A673 (cell line): ENCODE measurements around the gene PRRG3. TPM values are rescaled to one million over a fixed set of nuclear protein-coding genes. Genes with fewer than 3 reads are reported as not detected.

ENCODE experiments used
- BruUV-seq: library from RNA; stranded (reverse); fragments of 400-500 nt; replicated peaks from 2 replicates; lab custom pipeline; 2021; lab: Mats Ljungman, UMichigan
- CTCF ChIA-PET: fragments of 300-600 bp; sonication (Branson Sonifier 250); formaldehyde crosslinking; loops from one replicate; lab custom pipeline; 2022; ENCODE audit warnings: antibody characterized with exemption; lab: Charles Lee
- POLR2A ChIA-PET: fragments of 300-600 bp; sonication (Branson Sonifier 250); formaldehyde crosslinking; loops from one replicate; lab custom pipeline; 2022; ENCODE audit warnings: antibody characterized with exemption; ENCODE audit not compliant: low non-redundant PET; lab: Charles Lee
- DNase-seq: peaks from one replicate; pipeline ENCODE4 v3.0.0-alpha.2; 2015; ENCODE audit warnings: low spot score
- H3K27ac ChIP-seq: fragments of 200-600 bp; sonication (generic); 2 replicates; pipeline ENCODE4 v1.5.1; 2016; ENCODE audit warnings: mixed run types, low read depth, mild to moderate bottlenecking, mixed read lengths, antibody characterized with exemption, low read length; ENCODE audit not compliant: poor library complexity, severe bottlenecking
- H3K27me3 ChIP-seq: fragments of 200-600 bp; sonication (generic); replicated peaks from 2 replicates; pipeline ENCODE4 v1.6.1; 2017; ENCODE audit warnings: mixed run types, low read depth, mild to moderate bottlenecking, mixed read lengths, antibody characterized with exemption, low read length; ENCODE audit not compliant: insufficient read depth, poor library complexity
- H3K36me3 ChIP-seq: fragments of 200-600 bp; sonication (generic); 2 replicates; pipeline ENCODE4 v1.6.1; 2016; ENCODE audit warnings: mixed run types, mild to moderate bottlenecking, mixed read lengths, antibody characterized with exemption, low read length; ENCODE audit not compliant: insufficient read depth, poor library complexity, severe bottlenecking
- H3K4me1 ChIP-seq: fragments of 200-600 bp; sonication (generic); 2 replicates; pipeline ENCODE4 v1.6.1; 2017; ENCODE audit warnings: mixed run types, mild to moderate bottlenecking, mixed read lengths, antibody characterized with exemption, low read length; ENCODE audit not compliant: insufficient read depth, poor library complexity, severe bottlenecking
- H3K4me3 ChIP-seq: fragments of 200-600 bp; sonication (generic); 2 replicates; pipeline ENCODE4 v1.5.1; 2016; ENCODE audit warnings: low read depth, mixed run types, mild to moderate bottlenecking, mixed read lengths, low read length; ENCODE audit not compliant: poor library complexity, severe bottlenecking
- H3K9me3 ChIP-seq: fragments of 200-600 bp; sonication (generic); 2 replicates; pipeline ENCODE4 v1.6.1; 2016; ENCODE audit warnings: mixed run types, low read depth, mild to moderate bottlenecking, mixed read lengths, antibody characterized with exemption, low read length; ENCODE audit not compliant: poor library complexity, severe bottlenecking
- CTCF ChIP-seq: fragments of 300-800, 200-600 bp; sonication (generic); conservative IDR thresholded peaks from 2 replicates; pipeline ENCODE4 v1.5.1; 2017; ENCODE audit warnings: low read depth, mild to moderate bottlenecking, antibody characterized with exemption, low read length, moderate library complexity, mixed read lengths
- EZH2 ChIP-seq: fragments of 200-600 bp; sonication (generic); IDR thresholded peaks from 2 replicates; pipeline ENCODE4 v1.6.1; 2017; ENCODE audit warnings: borderline replicate concordance, low read depth, mild to moderate bottlenecking, mixed read lengths, antibody characterized with exemption, low read length; ENCODE audit not compliant: poor library complexity, severe bottlenecking
- intact Hi-C: fragments of 100-400 bp; cut with micrococcal nuclease; formaldehyde crosslinking; loops from one replicate; pipeline ENCODE4 v1.10.0; 2022; ENCODE audit not compliant: unreplicated experiment
- total RNA-seq: library from RNA; stranded (reverse); gene quantifications from 2 replicates; pipeline ENCODE4 v1.2.3, GENCODE V29; 2021

The PRRG3 gene
- total RNA-seq, 1 experiment from 2014 or later: not detected

GRCh38 chrX:151742311-151742710 is 47.1 kb downstream of the PRRG3 start:
- Histone ChIP-seq H3K4me1 (no peaks in the 10 kb centered on the region), H3K27me3 (no peaks in the 10 kb centered on the region), H3K4me3 (no peak overlapping the region), H3K9me3 (no peaks in the 10 kb centered on the region), H3K36me3 (no peaks in the 10 kb centered on the region), H3K27ac (no peak overlapping the region)
- CTCF ChIA-PET: no interaction called here
- no TSS peak for BruUV-seq
- no peak for DNase-seq
- intact Hi-C loops: no loop called here
- POLR2A ChIA-PET: interaction anchor here (0.7 kb wide), 1 partner anchor 1705 kb away, joined by 3 read pairs; no protein-coding TSS in a partner anchor
- TF ChIP-seq EZH2: no peak
- no peak for TF ChIP-seq CTCF

GRCh38 chrX:151743651-151744470 is 48.6 kb downstream of the PRRG3 start:
- H3K4me3 ChIP-seq: no peak overlapping the region
- no peaks in the 10 kb centered on the region for H3K4me1 ChIP-seq
- intact Hi-C loops: no loop called here
- POLR2A ChIA-PET: no interaction called here
- no TSS peak for BruUV-seq
- TF ChIP-seq CTCF (no peak), EZH2 (no peak)
- H3K36me3 ChIP-seq: no peaks in the 10 kb centered on the region
- peaks cover 13% of the 10 kb centered on the region for H3K27me3 ChIP-seq
- no peak overlapping the region for H3K27ac ChIP-seq
- DNase-seq: no peak
- CTCF ChIA-PET: no interaction called here
- no peaks in the 10 kb centered on the region for H3K9me3 ChIP-seq

DNA sequence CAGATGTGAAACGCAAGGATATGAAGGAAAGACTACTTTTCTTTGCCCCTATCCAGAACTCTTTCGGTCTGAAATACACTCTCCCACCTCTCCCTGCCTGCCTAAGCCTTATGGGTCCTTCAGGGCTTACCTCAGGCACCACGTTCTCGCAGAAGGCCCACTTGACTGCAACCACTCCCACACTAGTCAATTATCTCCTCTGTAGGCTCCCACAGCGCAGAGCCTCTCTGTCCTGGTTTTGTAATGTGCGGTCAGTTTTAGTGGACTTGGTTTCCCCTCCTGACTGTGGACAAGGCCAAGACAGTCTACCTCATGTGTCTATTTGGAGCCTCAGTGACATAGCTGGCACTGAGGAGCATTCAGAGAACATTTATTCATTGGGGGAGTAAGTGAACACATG is 50.4 kb downstream of the PRRG3 start:
- Histone ChIP-seq H3K27ac (no peak overlapping the region), H3K27me3 (peaks cover 15% of the 10 kb centered on the region), H3K4me3 (no peak overlapping the region), H3K36me3 (no peaks in the 10 kb centered on the region), H3K4me1 (no peaks in the 10 kb centered on the region), H3K9me3 (no peaks in the 10 kb centered on the region)
- CTCF ChIA-PET: no interaction called here
- TF ChIP-seq EZH2 (no peak), CTCF (no peak)
- POLR2A ChIA-PET: no interaction called here
- intact Hi-C loops: no loop called here
- no TSS peak for BruUV-seq
- no peak for DNase-seq
